Measurements from ENCODE around the gene IL36RN.

DNA sequence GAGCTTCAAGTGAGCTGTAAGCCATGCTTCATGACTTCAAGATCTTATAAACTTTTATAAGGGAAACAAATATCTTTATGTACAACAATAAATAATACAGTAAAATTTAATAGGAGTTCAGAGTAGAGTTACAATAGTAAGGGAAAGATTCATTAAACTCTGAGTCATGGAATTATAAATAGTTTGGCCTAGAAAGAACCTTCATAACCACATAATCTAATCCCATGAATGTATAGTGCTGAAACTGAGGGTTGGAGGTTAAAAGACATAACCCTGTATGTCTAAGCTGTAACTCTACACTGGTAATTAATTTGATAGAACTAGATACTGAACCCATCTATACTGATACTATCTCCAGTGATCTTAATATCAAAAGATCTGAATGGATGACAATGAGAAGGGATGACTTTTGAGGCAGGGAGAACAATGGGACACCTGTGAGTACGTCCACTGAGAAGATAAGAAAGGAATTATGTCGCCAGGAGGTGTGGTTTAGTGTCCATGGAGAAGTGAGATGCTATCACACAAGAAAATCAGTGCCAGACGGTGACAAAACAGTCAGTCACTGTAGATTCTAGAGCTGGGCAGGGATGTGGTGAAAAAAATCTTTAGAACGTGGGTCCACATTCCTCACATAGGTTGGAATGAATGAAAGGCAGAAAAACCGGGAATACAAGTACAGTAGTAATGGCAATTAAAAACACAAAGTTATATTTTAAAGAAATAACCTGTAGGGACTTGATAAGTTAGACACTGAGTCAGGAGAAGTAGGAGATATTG is 9.9 kb downstream of the IL36RN start:
- TF ChIP-seq GATA2 (IDR thresholded peaks at IDR 0.05; ENCODE audit: low read depth, low read length) = no peak
- no peak for TF ChIP-seq GATA3 (IDR thresholded peaks at IDR 0.05; ENCODE audit: low read depth, low read length)

Measured in SH-SY5Y (cell line).